Measurements from ENCODE around the gene PITPNM3. TPM values are rescaled to one million over a fixed set of nuclear protein-coding genes. Genes with fewer than 3 reads are reported as not detected.

PITPNM3 gene
- total and polyA plus RNA-seq, 2 of the 13 experiments (the other 11 are each of a cell fraction or from before 2014, with no cell fraction given), result 0.13 to 0.29 TPM

- no peak for TF ChIP-seq MED8 (CRISPR knock-in tag; IDR thresholded peaks at IDR 0.05; ENCODE audit: insufficient replicate concordance)
- no peak for TF ChIP-seq ZSCAN20 (CRISPR knock-in tag; IDR thresholded peaks at IDR 0.05; ENCODE audit: borderline replicate concordance)
- TF ChIP-seq ZNF704 (CRISPR knock-in tag; IDR thresholded peaks at IDR 0.05; ENCODE audit: borderline replicate concordance), result no peak
- TF ChIP-seq MIXL1 (CRISPR knock-in tag; IDR thresholded peaks at IDR 0.05), result no peak
- TF ChIP-seq NFE2L1 (CRISPR knock-in tag; IDR thresholded peaks at IDR 0.05; ENCODE audit: borderline replicate concordance), result no peak
- TF ChIP-seq, protein P1, sequence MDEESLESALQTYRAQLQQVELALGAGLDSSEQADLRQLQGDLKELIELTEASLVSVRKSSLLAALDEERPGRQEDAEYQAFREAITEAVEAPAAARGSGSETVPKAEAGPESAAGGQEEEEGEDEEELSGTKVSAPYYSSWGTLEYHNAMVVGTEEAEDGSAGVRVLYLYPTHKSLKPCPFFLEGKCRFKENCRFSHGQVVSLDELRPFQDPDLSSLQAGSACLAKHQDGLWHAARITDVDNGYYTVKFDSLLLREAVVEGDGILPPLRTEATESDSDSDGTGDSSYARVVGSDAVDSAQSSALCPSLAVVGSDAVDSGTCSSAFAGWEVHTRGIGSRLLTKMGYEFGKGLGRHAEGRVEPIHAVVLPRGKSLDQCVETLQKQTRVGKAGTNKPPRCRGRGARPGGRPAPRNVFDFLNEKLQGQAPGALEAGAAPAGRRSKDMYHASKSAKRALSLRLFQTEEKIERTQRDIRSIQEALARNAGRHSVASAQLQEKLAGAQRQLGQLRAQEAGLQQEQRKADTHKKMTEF (CRISPR knock-in tag; IDR thresholded peaks at IDR 0.05), result no peak
- TF ChIP-seq EEA1 (CRISPR knock-in tag; IDR thresholded peaks at IDR 0.05; ENCODE audit: borderline replicate concordance), result no peak
- TF ChIP-seq U2AF1 (optimal IDR thresholded peaks at IDR 0.05; ENCODE audit: low read depth, low read length), result no peak
- TF ChIP-seq, protein P2, sequence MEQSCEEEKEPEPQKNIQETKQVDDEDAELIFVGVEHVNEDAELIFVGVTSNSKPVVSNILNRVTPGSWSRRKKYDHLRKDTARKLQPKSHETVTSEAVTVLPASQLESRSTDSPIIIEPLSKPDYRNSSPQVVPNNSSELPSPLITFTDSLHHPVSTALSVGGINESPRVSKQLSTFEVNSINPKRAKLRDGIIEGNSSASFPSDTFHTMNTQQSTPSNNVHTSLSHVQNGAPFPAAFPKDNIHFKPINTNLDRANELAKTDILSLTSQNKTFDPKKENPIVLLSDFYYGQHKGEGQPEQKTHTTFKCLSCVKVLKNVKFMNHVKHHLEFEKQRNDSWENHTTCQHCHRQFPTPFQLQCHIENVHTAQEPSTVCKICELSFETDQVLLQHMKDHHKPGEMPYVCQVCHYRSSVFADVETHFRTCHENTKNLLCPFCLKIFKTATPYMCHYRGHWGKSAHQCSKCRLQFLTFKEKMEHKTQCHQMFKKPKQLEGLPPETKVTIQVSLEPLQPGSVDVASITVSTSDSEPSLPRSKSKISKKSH (CRISPR knock-in tag; IDR thresholded peaks at IDR 0.05; ENCODE audit: borderline replicate concordance), result no peak
- no peak for TF ChIP-seq GZF1 (CRISPR knock-in tag; IDR thresholded peaks at IDR 0.05)
- no peak for TF ChIP-seq PAX8 (CRISPR knock-in tag; IDR thresholded peaks at IDR 0.05; ENCODE audit: borderline replicate concordance)
- no peak for TF ChIP-seq ZC3H13 (CRISPR knock-in tag; IDR thresholded peaks at IDR 0.05)
- ATAC-seq (no peak), DNase-seq (ENCODE audit: low spot score) (no peak), FAIRE-seq (no peak)
- Histone ChIP-seq H4K20me1 (ENCODE audit: insufficient read depth, low read length) (no peaks in the 10 kb centered on the region), H3K27me3 (ENCODE audit: control insufficient read depth in 1 of 2, insufficient read depth in 2 of 2, low read length in 2 of 2) (no peaks in the 10 kb centered on the region; a peak in 1 of 5 replicates), H2AFZ (ENCODE audit: low read length) (no peak overlapping the region), H3K4me3 (replicated peaks in 1 of 3; ENCODE audit: insufficient read depth in 1 of 3, low read depth in 2 of 3, low read length in 3 of 3) (no peak overlapping the region), H3K9me3 (ENCODE audit: low read length) (no peaks in the 10 kb centered on the region), H3K4me1 (ENCODE audit: insufficient read depth, low read length) (peaks cover 33% of the 10 kb centered on the region), H3K9ac (ENCODE audit: insufficient read depth, low read depth, low read length) (no peak overlapping the region), H3K27ac (ENCODE audit: extremely low read length, insufficient read depth, low read length) (no peak overlapping the region), H3K4me2 (ENCODE audit: low read depth, low read length) (no peak overlapping the region), H3K79me2 (ENCODE audit: insufficient read depth, low read length) (no peaks in the 10 kb centered on the region), H3K36me3 (replicated peaks in 1 of 2; ENCODE audit: control insufficient read depth in 1 of 2, insufficient read depth in 2 of 2, low read length in 2 of 2) (no peaks in the 10 kb centered on the region; a peak in 2 of 5 replicates)
- WGBS (ENCODE audit: low lambda C conversion rate), result 64% methylated on average over 6 of the region's 6 CpGs
- in situ Hi-C loops (cut with HindIII; ENCODE audit: extremely low pct_ligation_motif_present, low pct_unique_long_range_greater_than_20kb) (no loop called here), intact Hi-C loops (cut with micrococcal nuclease; ENCODE audit: unreplicated experiment) (no loop called here)
- no TSS peak for BruUV-seq (replicated peaks)
- ChIA-PET CTCF (ENCODE audit: low intra/inter-chr PET ratio, low total read pairs) (no interaction called here), POLR2A (no interaction called here)
Measured at GRCh38 chr17:6442775-6443174, 113.6 kb downstream of the PITPNM3 start.

Data from HepG2 (cell line).